ENCODE measurements around the gene SAYSD1. TPM values are rescaled to one million over a fixed set of nuclear protein-coding genes. Genes with fewer than 3 reads are reported as not detected.

Gene SAYSD1
- total RNA-seq, 1 experiment from 2014 or later = 12.2 TPM

GRCh38 chr6:39107641-39108040, 7.3 kb downstream of the SAYSD1 start:
- intact Hi-C loops (cut with micrococcal nuclease) = no loop called here
- Histone ChIP-seq H3K4me1 (ENCODE audit: insufficient read depth, low read length) (no peaks in the 10 kb centered on the region), H3K36me3 (ENCODE audit: low read depth, low read length) (no peaks in the 10 kb centered on the region), H3F3A (ENCODE audit: low read length, unreplicated experiment) (no peaks in the 10 kb centered on the region), H2AFZ (ENCODE audit: low read length) (no peak overlapping the region), H3K4me2 (ENCODE audit: low read length) (no peak overlapping the region), H3K27me3 (ENCODE audit: low read length) (no peaks in the 10 kb centered on the region), H3K9ac (ENCODE audit: low read length) (no peak overlapping the region), H4K20me1 (ENCODE audit: low read length) (no peaks in the 10 kb centered on the region), H3K79me2 (ENCODE audit: low read length) (no peaks in the 10 kb centered on the region), H3K9me3 (ENCODE audit: low read length) (no peaks in the 10 kb centered on the region), H3K27ac (ENCODE audit: low read length) (no peak overlapping the region), H3K4me3 (ENCODE audit: low read length) (no peak overlapping the region), H3K9me2 (replicated peaks; ENCODE audit: low read length) (no peaks in the 10 kb centered on the region)
- POLR2A ChIA-PET (ENCODE audit: unreplicated experiment) = no interaction called here
- DNase-seq (no peak), ATAC-seq (no peak)
- no TSS peak for BruUV-seq (replicated peaks)
- no peak for TF ChIP-seq CTCF (conservative IDR thresholded peaks at IDR 0.05; ENCODE audit: low read depth, low read length)
- TF ChIP-seq EZH2phosphoT487 (IDR thresholded peaks at IDR 0.05; ENCODE audit: borderline replicate concordance, low read length) = no peak
- TF ChIP-seq EZH2 (IDR thresholded peaks at IDR 0.05; ENCODE audit: low read length, unreplicated experiment) = no peak
- CTCF ChIA-PET = no interaction called here

GRCh38 chr6:39107034-39107433, 8.0 kb downstream of the SAYSD1 start:
- no TSS peak for BruUV-seq (replicated peaks)

GRCh38 chr6:39104528-39104927, 10.5 kb downstream of the SAYSD1 start:
- ATAC-seq = no peak
- no peak for DNase-seq
- Histone ChIP-seq H3K9me2 (replicated peaks; ENCODE audit: low read length) (no peaks in the 10 kb centered on the region), H3K36me3 (ENCODE audit: low read depth, low read length) (no peaks in the 10 kb centered on the region), H3K4me2 (ENCODE audit: low read length) (no peak overlapping the region), H3K9ac (ENCODE audit: low read length) (no peak overlapping the region), H4K20me1 (ENCODE audit: low read length) (no peaks in the 10 kb centered on the region), H3K4me1 (ENCODE audit: insufficient read depth, low read length) (no peaks in the 10 kb centered on the region), H3F3A (ENCODE audit: low read length, unreplicated experiment) (no peaks in the 10 kb centered on the region), H3K9me3 (ENCODE audit: low read length) (no peaks in the 10 kb centered on the region), H3K4me3 (ENCODE audit: low read length) (no peak overlapping the region), H3K27me3 (ENCODE audit: low read length) (no peaks in the 10 kb centered on the region), H3K79me2 (ENCODE audit: low read length) (no peaks in the 10 kb centered on the region), H3K27ac (ENCODE audit: low read length) (no peak overlapping the region), H2AFZ (ENCODE audit: low read length) (no peak overlapping the region)
- TF ChIP-seq CTCF (conservative IDR thresholded peaks at IDR 0.05; ENCODE audit: low read depth, low read length) = no peak
- no peak for TF ChIP-seq EZH2phosphoT487 (IDR thresholded peaks at IDR 0.05; ENCODE audit: borderline replicate concordance, low read length)
- TF ChIP-seq EZH2 (IDR thresholded peaks at IDR 0.05; ENCODE audit: low read length, unreplicated experiment) = no peak
- no TSS peak for BruUV-seq (replicated peaks)
- CTCF ChIA-PET = no interaction called here
- intact Hi-C loops (cut with micrococcal nuclease) = no loop called here
- POLR2A ChIA-PET (ENCODE audit: unreplicated experiment) = no interaction called here

More at GRCh38 chr6:39107034-39107433, 8.0 kb downstream of the SAYSD1 start:
- Histone ChIP-seq H3K4me1 (ENCODE audit: insufficient read depth, low read length) (no peaks in the 10 kb centered on the region), H3K79me2 (ENCODE audit: low read length) (no peaks in the 10 kb centered on the region), H3K27ac (ENCODE audit: low read length) (no peak overlapping the region), H3F3A (ENCODE audit: low read length, unreplicated experiment) (no peaks in the 10 kb centered on the region), H2AFZ (ENCODE audit: low read length) (no peak overlapping the region), H3K27me3 (ENCODE audit: low read length) (no peaks in the 10 kb centered on the region), H4K20me1 (ENCODE audit: low read length) (no peaks in the 10 kb centered on the region), H3K9ac (ENCODE audit: low read length) (no peak overlapping the region), H3K9me2 (replicated peaks; ENCODE audit: low read length) (no peaks in the 10 kb centered on the region), H3K9me3 (ENCODE audit: low read length) (no peaks in the 10 kb centered on the region), H3K4me3 (ENCODE audit: low read length) (no peak overlapping the region), H3K36me3 (ENCODE audit: low read depth, low read length) (no peaks in the 10 kb centered on the region), H3K4me2 (ENCODE audit: low read length) (no peak overlapping the region)
- ChIA-PET POLR2A (ENCODE audit: unreplicated experiment) (no interaction called here), CTCF (no interaction called here)
- TF ChIP-seq EZH2 (IDR thresholded peaks at IDR 0.05; ENCODE audit: low read length, unreplicated experiment) (no peak), EZH2phosphoT487 (IDR thresholded peaks at IDR 0.05; ENCODE audit: borderline replicate concordance, low read length) (no peak), CTCF (conservative IDR thresholded peaks at IDR 0.05; ENCODE audit: low read depth, low read length) (no peak)
- no peak for DNase-seq
- no peak for ATAC-seq
- intact Hi-C loops (cut with micrococcal nuclease) = no loop called here
